ENCODE measurements around the gene RAMP1. TPM values are rescaled to one million over a fixed set of nuclear protein-coding genes. Genes with fewer than 3 reads are reported as not detected.
"Not testable (repeated sequence)": the region's sequence is repeated elsewhere in the genome, so short reads cannot be mapped to it uniquely, and the experiment has no call there.

The RAMP1 gene
- total RNA-seq, 4 donors from 2014 or later = 7.3 to 19.1 (median 12.4) TPM

GRCh38 chr2:237942513-237942899, 83.1 kb downstream of the RAMP1 start:
- intact Hi-C loops (cut with DNase I; ENCODE audit: low total_unique reads) = no loop called here
- TF ChIP-seq POLR2A (IDR thresholded peaks at IDR 0.05) (no peak), CTCF (IDR thresholded peaks at IDR 0.05) (no peak)
- no peak for DNase-seq (ENCODE audit: low spot score in 2 of 2)
- WGBS, 2 donors = 75 to 77% methylated on average over 3 of the region's 3 CpGs
- no peak overlapping the region for H3K4me3 ChIP-seq (ENCODE audit: low read depth, poor library complexity, severe bottlenecking)

- no peak overlapping the region for H3K4me3 ChIP-seq (ENCODE audit: low read depth, poor library complexity, severe bottlenecking)
- WGBS, 2 donors = 90% methylated on average over 6 to 7 of the region's 7 CpGs
- no peak for TF ChIP-seq CTCF (IDR thresholded peaks at IDR 0.05)
- TF ChIP-seq POLR2A (IDR thresholded peaks at IDR 0.05) = no peak
- intact Hi-C loops (cut with DNase I; ENCODE audit: low total_unique reads) = no loop called here
- no peak for DNase-seq (ENCODE audit: low spot score in 2 of 2)
These were observed 84.1 kb downstream of the RAMP1 start for GRCh38 chr2:237943395-237944094.

GRCh38 chr2:237944302-237944701, 84.9 kb downstream of the RAMP1 start:
- intact Hi-C loops (cut with DNase I; ENCODE audit: low total_unique reads) = no loop called here
- 82 to 83% methylated on average over 4 of the region's 4 CpGs for WGBS, 2 donors

GRCh38 chr2:237946423-237946822, 87.0 kb downstream of the RAMP1 start:
- WGBS, 2 donors = 59 to 75% methylated on average over 1 of the region's 1 CpG
- no peak overlapping the region for H3K4me3 ChIP-seq (ENCODE audit: low read depth, poor library complexity, severe bottlenecking)
- no peak for DNase-seq (ENCODE audit: low spot score in 2 of 2)
- intact Hi-C loops (cut with DNase I; ENCODE audit: low total_unique reads) = no loop called here
- TF ChIP-seq POLR2A (IDR thresholded peaks at IDR 0.05) (no peak), CTCF (IDR thresholded peaks at IDR 0.05) (no peak)

More at GRCh38 chr2:237944302-237944701, 84.9 kb downstream of the RAMP1 start:
- H3K4me3 ChIP-seq (ENCODE audit: low read depth, poor library complexity, severe bottlenecking) = no peak overlapping the region
- DNase-seq (ENCODE audit: low spot score in 2 of 2) = no peak
- TF ChIP-seq POLR2A (IDR thresholded peaks at IDR 0.05) = no peak
- no peak for TF ChIP-seq CTCF (IDR thresholded peaks at IDR 0.05)

- 91 to 93% methylated on average over 4 of the region's 4 CpGs for WGBS, 2 donors
- DNase-seq (ENCODE audit: low spot score in 2 of 2); intact Hi-C loops (cut with DNase I; ENCODE audit: low total_unique reads); H3K4me3 ChIP-seq (ENCODE audit: low read depth, poor library complexity, severe bottlenecking): not testable (repeated sequence)
These were observed 91.9 kb downstream of the RAMP1 start for GRCh38 chr2:237951354-237951753.

- no peak overlapping the region for H3K4me3 ChIP-seq (ENCODE audit: low read depth, poor library complexity, severe bottlenecking)
- no peak for DNase-seq (ENCODE audit: low spot score in 2 of 2)
- TF ChIP-seq POLR2A (IDR thresholded peaks at IDR 0.05) (no peak), CTCF (IDR thresholded peaks at IDR 0.05) (no peak)
- intact Hi-C loops (cut with DNase I; ENCODE audit: low total_unique reads) = no loop called here
- WGBS, 2 donors = 82 to 88% methylated on average over 3 of the region's 3 CpGs
These were observed 92.5 kb downstream of the RAMP1 start for GRCh38 chr2:237951878-237952277.
